ENCODE measurements around the gene BMP8A. TPM values are rescaled to one million over a fixed set of nuclear protein-coding genes. Genes with fewer than 3 reads are reported as not detected.

Gene BMP8A
- total and polyA plus RNA-seq, 2 of the 8 experiments (the other 6 are each of a cell fraction or from before 2014, with no cell fraction given): 0.38 to 0.43 TPM

DNA sequence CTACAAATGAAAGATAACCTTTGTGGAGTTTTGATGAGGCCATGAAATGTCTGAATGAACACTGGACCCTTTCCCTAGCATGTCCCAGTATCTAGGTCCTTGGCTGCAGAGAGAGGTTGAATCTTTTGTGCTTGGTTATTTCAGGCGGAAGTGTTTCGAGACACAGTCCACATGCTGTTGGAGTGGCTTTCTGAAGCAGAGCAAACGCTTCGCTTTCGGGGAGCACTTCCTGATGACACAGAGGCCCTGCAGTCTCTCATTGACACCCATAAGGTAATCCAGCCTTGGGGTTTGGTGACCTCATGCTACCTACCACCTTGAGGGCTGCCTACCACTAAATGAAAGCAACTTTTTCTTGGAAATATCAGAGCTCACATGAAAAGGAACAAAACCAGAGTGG, 38.9 kb upstream of the BMP8A start:
- H3K4me2 ChIP-seq (ENCODE audit: insufficient read depth in 1 of 2, low read depth in 2 of 2, low read length in 2 of 2): no peak overlapping the region
- POLR2A ChIA-PET (ENCODE audit: partially characterized antibody): no interaction called here
- H3K9ac ChIP-seq (replicated peaks in 1 of 4; ENCODE audit: extremely low read depth in 1 of 4, low read depth in 3 of 4, low read length in 3 of 4): no peak overlapping the region
- H4K8ac ChIP-seq (ENCODE audit: extremely low read depth, insufficient read depth, low read length): no peak overlapping the region
- H2BK120ac ChIP-seq (replicated peaks; ENCODE audit: low read depth, low read length): no peak overlapping the region
- H3K23me2 ChIP-seq (ENCODE audit: low read depth, low read length): no peaks in the 10 kb centered on the region
- no peaks in the 10 kb centered on the region for H3K27me3 ChIP-seq (replicated peaks in 1 of 4; ENCODE audit: control insufficient read depth in 3 of 4, extremely low read depth in 1 of 4, insufficient read depth in 3 of 4, low read length in 3 of 4)
- H2BK5ac ChIP-seq (ENCODE audit: low read depth, low read length): no peak overlapping the region
- H3K4me1 ChIP-seq (replicated peaks in 1 of 4; ENCODE audit: control insufficient read depth in 3 of 4, insufficient read depth in 4 of 4, low read length in 3 of 4): no peaks in the 10 kb centered on the region
- H2BK12ac ChIP-seq (ENCODE audit: low read depth, low read length): no peak overlapping the region
- H3K36me3 ChIP-seq (ENCODE audit: control insufficient read depth in 2 of 4, insufficient read depth in 4 of 4, low read length in 3 of 4): peaks cover 56 to 97% (median 84%) of the 10 kb centered on the region in 4 experiments
- no peak for DNase-seq (ENCODE audit: low read depth in 1 of 2, low spot score in 2 of 2)
- H3K4ac ChIP-seq (replicated peaks; ENCODE audit: insufficient read length, low read depth, low read length): no peak overlapping the region
- no peaks in the 10 kb centered on the region for H3K79me2 ChIP-seq (ENCODE audit: control insufficient read depth in 1 of 2, insufficient read depth in 2 of 2, low read length in 2 of 2)
- no peaks in the 10 kb centered on the region for H3K79me1 ChIP-seq (ENCODE audit: low read depth, low read length)
- no peak overlapping the region for H2AK5ac ChIP-seq (ENCODE audit: low read depth, low read length)
- CTCF ChIA-PET (ENCODE audit: partially characterized antibody): interaction anchor here (0.5 to 1.0 kb wide), 2 partner anchors 101 to 354 kb away, joined by 3 read pairs; no protein-coding TSS in a partner anchor
- H3K27ac ChIP-seq (ENCODE audit: low read depth, low read length): no peak overlapping the region
- H3K4me3 ChIP-seq (ENCODE audit: extremely low read depth in 1 of 4, insufficient read depth in 2 of 4, low read depth in 3 of 4, low read length in 4 of 4): no peak overlapping the region
- 91% methylated on average over 5 of the region's 5 CpGs; no CpG with 5 or more reads in 1 of the 2 experiments for WGBS, 2 experiments (ENCODE audit: extremely low coverage in 1 of 2, insufficient coverage in 1 of 2, insufficient read length in 1 of 2, insufficient replicate concordance in 2 of 2, low coverage in 1 of 2, low lambda C conversion rate in 2 of 2, missing lambda C conversion rate in 1 of 2)
- no peak overlapping the region for H3K14ac ChIP-seq (ENCODE audit: insufficient read length)
- TF ChIP-seq TBP (IDR thresholded peaks at IDR 0.05; ENCODE audit: low read depth, low read length): no peak
- TF ChIP-seq YY1 (IDR thresholded peaks at IDR 0.05; ENCODE audit: low read depth, low read length): no peak
- TF ChIP-seq CEBPB (IDR thresholded peaks at IDR 0.05; ENCODE audit: low read depth, low read length): no peak
- no peak for TF ChIP-seq TAF1 (IDR thresholded peaks at IDR 0.05; ENCODE audit: low read depth, low read length)
- H3K56ac ChIP-seq (replicated peaks; ENCODE audit: insufficient read length, low read depth, low read length): no peak overlapping the region
- no peak overlapping the region for H2BK15ac ChIP-seq (ENCODE audit: low read length)
- H3K23ac ChIP-seq (ENCODE audit: insufficient read length): no peak overlapping the region
- H2AFZ ChIP-seq (ENCODE audit: low read length): no peak overlapping the region
- H2BK20ac ChIP-seq (ENCODE audit: low read length): no peak overlapping the region
- H3K9me3 ChIP-seq (ENCODE audit: insufficient read depth in 2 of 2, low read depth in 1 of 2, low read length in 1 of 2): no peaks in the 10 kb centered on the region
- peaks cover 2% of the 10 kb centered on the region in 2 experiments for H4K20me1 ChIP-seq (replicated peaks in 1 of 2; ENCODE audit: control insufficient read depth in 1 of 2, insufficient read depth in 2 of 2, low read length in 2 of 2)
- H4K91ac ChIP-seq (replicated peaks; ENCODE audit: insufficient read length, low read length): no peak overlapping the region
- no peak overlapping the region for H3K18ac ChIP-seq (ENCODE audit: extremely low read depth, low read length)
- no peak overlapping the region for H4K5ac ChIP-seq (ENCODE audit: insufficient read length, low read depth, low read length)
- no peak for FAIRE-seq

Measured in H1 (cell line).